ENCODE measurements around the gene LHFPL6.

GRCh38 chr13:39403106-39403505, 199.9 kb downstream of the LHFPL6 start:
- TF ChIP-seq NBN (IDR thresholded peaks at IDR 0.05; ENCODE audit: low read depth) (no peak), NELFE (IDR thresholded peaks at IDR 0.05; ENCODE audit: insufficient read depth, insufficient read length) (no peak), MAFK (IDR thresholded peaks at IDR 0.05; ENCODE audit: low read length) (no peak), ZNF124 (CRISPR knock-in tag; IDR thresholded peaks at IDR 0.05) (no peak), CBX2 (IDR thresholded peaks at IDR 0.05; ENCODE audit: insufficient read depth, low read length, poor library complexity, severe bottlenecking) (no peak)
- TF ChIP-seq, protein P1, sequence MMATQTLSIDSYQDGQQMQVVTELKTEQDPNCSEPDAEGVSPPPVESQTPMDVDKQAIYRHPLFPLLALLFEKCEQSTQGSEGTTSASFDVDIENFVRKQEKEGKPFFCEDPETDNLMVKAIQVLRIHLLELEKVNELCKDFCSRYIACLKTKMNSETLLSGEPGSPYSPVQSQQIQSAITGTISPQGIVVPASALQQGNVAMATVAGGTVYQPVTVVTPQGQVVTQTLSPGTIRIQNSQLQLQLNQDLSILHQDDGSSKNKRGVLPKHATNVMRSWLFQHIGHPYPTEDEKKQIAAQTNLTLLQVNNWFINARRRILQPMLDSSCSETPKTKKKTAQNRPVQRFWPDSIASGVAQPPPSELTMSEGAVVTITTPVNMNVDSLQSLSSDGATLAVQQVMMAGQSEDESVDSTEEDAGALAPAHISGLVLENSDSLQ (IDR thresholded peaks at IDR 0.05) = no peak
